Mesenchymal stem cell (in vitro differentiated cells and primary cell): ENCODE measurements around the gene ANO6.

ENCODE experiments used
- DNase-seq: peaks from one replicate; pipeline ENCODE4 v3.0.0-alpha.2; 2013
- H2AFZ ChIP-seq: one replicate; pipeline ENCODE4 v1.6.1; 2013; ENCODE audit warnings: low read depth, mild to moderate bottlenecking, control low read depth, inconsistent platforms, low read length, moderate library complexity
- H2AK5ac ChIP-seq: 2 replicates; pipeline ENCODE4 v1.6.1; 2013; ENCODE audit warnings: low read length, moderate library complexity, mild to moderate bottlenecking, inconsistent platforms; ENCODE audit not compliant: severe bottlenecking
- H2BK120ac ChIP-seq: one replicate; pipeline ENCODE4 v1.6.1; 2013; ENCODE audit warnings: low read depth, mild to moderate bottlenecking, inconsistent platforms, low read length, moderate library complexity
- H2BK12ac ChIP-seq, 2 experiments: one replicate each; pipeline ENCODE4 v1.6.1; 2013; ENCODE audit warnings: inconsistent platforms in 2 of 2, low read length in 2 of 2, mild to moderate bottlenecking in 2 of 2, moderate library complexity in 2 of 2, control low read depth in 1 of 2
- H2BK15ac ChIP-seq: one replicate; pipeline ENCODE4 v1.6.1; 2013; ENCODE audit warnings: mild to moderate bottlenecking, low read depth, inconsistent platforms; ENCODE audit not compliant: poor library complexity, severe bottlenecking
- H2BK5ac ChIP-seq: 2 replicates; pipeline ENCODE4 v1.6.1; 2013; ENCODE audit warnings: low read depth, mild to moderate bottlenecking, low read length, control low read depth, inconsistent platforms; ENCODE audit not compliant: poor library complexity, severe bottlenecking
- H3K14ac ChIP-seq, 2 experiments: one replicate each; pipeline ENCODE4 v1.6.1; 2013; ENCODE audit warnings: inconsistent platforms in 2 of 2, low read length in 2 of 2, control low read depth in 1 of 2, mild to moderate bottlenecking in 1 of 2, moderate library complexity in 1 of 2
- H3K18ac ChIP-seq, 2 experiments: one replicate each; pipeline ENCODE4 v1.6.1; 2013; ENCODE audit warnings: inconsistent platforms in 2 of 2, low read length in 2 of 2, control low read depth in 1 of 2, low read depth in 1 of 2, mild to moderate bottlenecking in 1 of 2
- H3K23ac ChIP-seq, 2 experiments: one replicate each; pipeline ENCODE4 v1.6.1; 2013; ENCODE audit warnings: inconsistent platforms in 2 of 2, low read length in 2 of 2, mild to moderate bottlenecking in 2 of 2, moderate library complexity in 2 of 2, control low read depth in 1 of 2
- H3K27ac ChIP-seq: 2 replicates; pipeline ENCODE4 v1.5.1; 2013; ENCODE audit warnings: mild to moderate bottlenecking, moderate library complexity, low read length, control low read depth, inconsistent platforms; ENCODE audit not compliant: poor library complexity, severe bottlenecking
- H3K27me3 ChIP-seq, 2 experiments: 2 replicates each; pipeline versions ENCODE4 v1.6.1 to v1.7.0; 2013; ENCODE audit warnings: low read length in 2 of 2, mild to moderate bottlenecking in 2 of 2, moderate library complexity in 2 of 2, control low read depth in 1 of 2, inconsistent platforms in 1 of 2; ENCODE audit not compliant: control insufficient read depth in 1 of 2, insufficient read depth in 1 of 2
- H3K36me3 ChIP-seq, 2 experiments: 2 replicates each; pipeline versions ENCODE4 v1.6.1 to v1.7.0; 2013; ENCODE audit warnings: low read length in 2 of 2, control low read depth in 1 of 2, inconsistent platforms in 1 of 2, low read depth in 1 of 2, mild to moderate bottlenecking in 1 of 2; ENCODE audit not compliant: insufficient read depth in 2 of 2, control insufficient read depth in 1 of 2
- H3K4ac ChIP-seq, 2 experiments: one replicate each; pipeline ENCODE4 v1.6.1; 2013; ENCODE audit warnings: inconsistent platforms in 2 of 2, low read length in 2 of 2, mild to moderate bottlenecking in 2 of 2, moderate library complexity in 2 of 2, control low read depth in 1 of 2, low read depth in 1 of 2
- H3K4me1 ChIP-seq: 2 replicates; pipeline ENCODE4 v1.6.1; 2013; ENCODE audit warnings: low read depth, low read length, control low read depth; ENCODE audit not compliant: control insufficient read depth, insufficient read depth
- H3K4me2 ChIP-seq: 2 replicates; pipeline ENCODE4 v1.6.1; 2013; ENCODE audit warnings: low read length, mild to moderate bottlenecking, inconsistent platforms; ENCODE audit not compliant: poor library complexity, severe bottlenecking
- H3K4me3 ChIP-seq, 2 experiments: 2 replicates each; pipeline versions ENCODE4 v1.5.1 to v1.7.0; 2013; ENCODE audit warnings: low read length in 2 of 2, mild to moderate bottlenecking in 2 of 2, control low read depth in 1 of 2, low read depth in 1 of 2; ENCODE audit not compliant: insufficient read depth in 1 of 2
- H3K79me1 ChIP-seq: replicated peaks from 2 replicates; pipeline ENCODE4 v1.6.1; 2013; ENCODE audit warnings: mild to moderate bottlenecking, control low read depth, low read length, inconsistent platforms; ENCODE audit not compliant: poor library complexity, severe bottlenecking
- H3K9ac ChIP-seq: 2 replicates; pipeline ENCODE4 v1.7.0; 2013; ENCODE audit warnings: mild to moderate bottlenecking, low read length, moderate library complexity
- H3K9me3 ChIP-seq: 2 replicates; pipeline ENCODE4 v1.7.0; 2013; ENCODE audit warnings: mild to moderate bottlenecking, low read length; ENCODE audit not compliant: control insufficient read depth
- H4K8ac ChIP-seq: one replicate; pipeline ENCODE4 v1.6.1; 2013; ENCODE audit warnings: inconsistent platforms, mild to moderate bottlenecking, low read length, moderate library complexity
- H4K91ac ChIP-seq: one replicate; pipeline ENCODE4 v1.6.1; 2013; ENCODE audit warnings: mild to moderate bottlenecking, low read length, inconsistent platforms
- WGBS: methylation state at CpG from one replicate; pipeline ENCODE4 v1.1.7; 2013; ENCODE audit warnings: mixed read lengths; 5-methylcytosine and 5-hydroxymethylcytosine counted together

Gene ANO6

GRCh38 chr12:45220969-45221368 lies 5.1 kb downstream of the ANO6 start:
- H4K91ac ChIP-seq = no peak overlapping the region
- WGBS = 97% methylated on average over 6 of the region's 6 CpGs
- no peak overlapping the region for H3K4me2 ChIP-seq
- H2BK5ac ChIP-seq = no peak overlapping the region
- DNase-seq = no peak
- no peak overlapping the region for H2AFZ ChIP-seq
- no peak overlapping the region for H2BK12ac ChIP-seq
- peaks cover 11% of the 10 kb centered on the region for H3K79me1 ChIP-seq
- H2BK15ac ChIP-seq = no peak overlapping the region
- no peak overlapping the region for H3K14ac ChIP-seq
- no peak overlapping the region for H3K23ac ChIP-seq
- no peaks in the 10 kb centered on the region for H3K36me3 ChIP-seq
- no peak overlapping the region for H3K4ac ChIP-seq
- H2BK120ac ChIP-seq = no peak overlapping the region
- no peaks in the 10 kb centered on the region for H3K9me3 ChIP-seq
- no peak overlapping the region for H4K8ac ChIP-seq
- no peaks in the 10 kb centered on the region for H3K27me3 ChIP-seq
- H3K9ac ChIP-seq = no peak overlapping the region
- no peak overlapping the region for H2AK5ac ChIP-seq
- no peak overlapping the region for H3K27ac ChIP-seq
- peaks cover 4% of the 10 kb centered on the region for H3K4me1 ChIP-seq
- no peak overlapping the region for H3K4me3 ChIP-seq
- no peak overlapping the region for H3K18ac ChIP-seq

GRCh38 chr12:45223868-45224267 lies 8.0 kb downstream of the ANO6 start:
- WGBS = 88% methylated on average over 2 of the region's 2 CpGs
- no peak for DNase-seq
- Histone ChIP-seq H3K9ac (no peak overlapping the region), H2AFZ (no peak overlapping the region), H2BK120ac (no peak overlapping the region), H4K8ac (no peak overlapping the region), H3K4me2 (no peak overlapping the region), H4K91ac (no peak overlapping the region), H3K4ac (no peak overlapping the region), H3K27ac (no peak overlapping the region), H3K23ac (no peak overlapping the region), H3K9me3 (no peaks in the 10 kb centered on the region), H3K14ac (peak overlapping the region in 1 of 2 experiments; percentile 96), H3K4me3 (no peak overlapping the region), H3K36me3 (peaks cover 0 to 5% of the 10 kb centered on the region in 2 experiments), H2BK5ac (no peak overlapping the region), H3K79me1 (peaks cover 21% of the 10 kb centered on the region), H2BK15ac (no peak overlapping the region), H2BK12ac (no peak overlapping the region), H3K4me1 (peaks cover 3% of the 10 kb centered on the region), H2AK5ac (no peak overlapping the region), H3K27me3 (no peaks in the 10 kb centered on the region), H3K18ac (peak overlapping the region in 1 of 2 experiments; percentile 52)

- Histone ChIP-seq H3K4me3 (no peak overlapping the region), H3K9ac (no peak overlapping the region), H2BK5ac (no peak overlapping the region), H3K18ac (no peak overlapping the region), H3K4ac (no peak overlapping the region), H3K23ac (no peak overlapping the region), H3K4me2 (no peak overlapping the region), H3K9me3 (no peaks in the 10 kb centered on the region), H4K91ac (no peak overlapping the region), H2BK120ac (no peak overlapping the region), H3K27me3 (no peaks in the 10 kb centered on the region), H2BK15ac (no peak overlapping the region), H3K36me3 (peaks cover 0 to 7% of the 10 kb centered on the region in 2 experiments), H3K4me1 (peaks cover 3% of the 10 kb centered on the region), H3K79me1 (peaks cover 24% of the 10 kb centered on the region), H4K8ac (no peak overlapping the region), H2BK12ac (no peak overlapping the region), H3K14ac (peak overlapping the region in 1 of 2 experiments; percentile 96), H2AK5ac (no peak overlapping the region), H3K27ac (no peak overlapping the region), H2AFZ (no peak overlapping the region)
- no peak for DNase-seq
- WGBS = no CpG with 5 or more reads among the region's 1 CpG
Measured at GRCh38 chr12:45224311-45224710, 8.4 kb downstream of the ANO6 start.

DNA sequence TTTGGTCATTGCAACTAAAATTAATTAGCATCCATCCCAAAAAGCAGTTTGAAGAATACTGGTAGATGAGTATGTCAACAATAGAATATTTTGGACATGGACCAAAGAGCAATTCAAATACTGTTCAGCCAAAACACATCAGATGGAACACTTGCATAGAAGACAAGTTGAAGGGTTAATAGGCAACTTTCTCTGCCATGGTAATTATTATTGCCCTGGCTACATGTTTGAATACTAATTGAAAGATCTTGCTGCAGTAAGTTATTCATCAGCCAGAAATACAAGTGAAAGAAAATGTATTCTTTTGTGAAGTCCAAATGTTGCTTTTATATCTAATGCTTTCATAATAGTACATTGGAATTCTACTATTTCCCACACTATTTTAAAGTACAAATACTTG lies 10.1 kb downstream of the ANO6 start:
- peaks cover 0 to 11% of the 10 kb centered on the region in 2 experiments for H3K36me3 ChIP-seq

More for the DNA sequence above, 10.1 kb downstream of the ANO6 start:
- peaks cover 24% of the 10 kb centered on the region for H3K79me1 ChIP-seq
- H3K14ac ChIP-seq = no peak overlapping the region
- H4K91ac ChIP-seq = no peak overlapping the region
- no peak overlapping the region for H2BK15ac ChIP-seq
- DNase-seq = no peak
- H3K9ac ChIP-seq = no peak overlapping the region
- H2AFZ ChIP-seq = no peak overlapping the region
- H3K4ac ChIP-seq = no peak overlapping the region
- peaks cover 2% of the 10 kb centered on the region for H3K4me1 ChIP-seq
- H4K8ac ChIP-seq = no peak overlapping the region
- no peak overlapping the region for H3K23ac ChIP-seq
- H2AK5ac ChIP-seq = no peak overlapping the region
- no peak overlapping the region for H3K27ac ChIP-seq
- H3K18ac ChIP-seq = no peak overlapping the region
- no peaks in the 10 kb centered on the region for H3K9me3 ChIP-seq
- no peak overlapping the region for H2BK120ac ChIP-seq
- no peak overlapping the region for H2BK5ac ChIP-seq
- no peak overlapping the region for H3K4me3 ChIP-seq
- H3K27me3 ChIP-seq = no peaks in the 10 kb centered on the region
- H2BK12ac ChIP-seq = no peak overlapping the region
- H3K4me2 ChIP-seq = no peak overlapping the region
